GM18909 (cell line): ENCODE results near the gene ZCCHC4.
A peak's percentile ranks its signal among the peaks of the same experiment; 100 is the strongest.

ENCODE experiments used
- ATAC-seq: cut with Tn5 transposase; IDR thresholded peaks from one replicate; pipeline ENCODE4 v1.9.1; 2021; ENCODE audit warnings: mild to moderate bottlenecking; ENCODE audit not compliant: unreplicated experiment, poor library complexity

ZCCHC4 gene

DNA sequence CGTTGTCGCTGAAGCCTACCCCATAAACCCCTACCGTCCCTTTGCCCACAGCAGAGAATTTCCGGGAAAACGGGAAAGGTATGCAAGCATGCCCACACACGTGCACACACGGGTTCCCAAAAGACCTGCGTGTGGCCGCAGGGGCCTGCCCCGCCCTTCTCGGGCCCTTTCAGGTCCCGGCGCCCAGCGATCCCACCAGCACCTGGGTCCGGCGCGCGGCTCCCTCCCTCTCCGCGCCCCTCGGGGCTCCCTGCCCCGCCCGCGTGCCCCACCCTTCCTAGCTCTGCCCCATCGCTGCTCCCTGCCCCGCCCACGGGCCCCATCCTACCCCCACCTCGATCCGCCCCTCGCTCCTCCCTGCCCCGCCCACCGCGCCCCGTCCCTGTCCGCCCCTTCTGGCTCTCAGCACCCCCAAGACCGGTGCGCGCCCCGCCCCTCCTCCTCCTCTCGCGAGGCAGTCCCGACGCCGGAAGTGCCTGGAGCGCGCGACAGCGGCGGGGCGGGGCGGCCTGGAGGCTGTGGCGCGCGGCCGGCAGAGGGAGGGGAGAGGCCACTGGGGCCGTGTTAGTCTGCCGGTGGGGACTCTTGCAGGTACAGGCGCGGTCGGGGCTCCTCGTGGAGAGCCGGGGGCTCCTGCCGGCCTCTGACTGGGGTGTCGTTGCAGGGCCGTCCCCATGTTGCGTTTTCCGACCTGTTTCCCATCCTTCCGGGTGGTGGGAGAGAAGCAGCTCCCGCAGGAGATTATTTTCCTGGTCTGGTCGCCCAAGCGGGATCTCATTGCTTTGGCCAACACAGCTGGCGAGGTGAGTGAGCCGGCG lies 64.4 kb downstream of the ZCCHC4 start, which contains the start of gene ANAPC4:
Gene ANAPC4, plus strand, starts transcription at position 510 of the 818 bp plus-strand sequence. Its CDS starts 165 bp downstream, at position 675.
- ATAC-seq: peak; percentile 97

- ATAC-seq: peak; percentile 1
These were observed 65.2 kb downstream of the ZCCHC4 start for GRCh38 chr4:25377572-25378436.

DNA sequence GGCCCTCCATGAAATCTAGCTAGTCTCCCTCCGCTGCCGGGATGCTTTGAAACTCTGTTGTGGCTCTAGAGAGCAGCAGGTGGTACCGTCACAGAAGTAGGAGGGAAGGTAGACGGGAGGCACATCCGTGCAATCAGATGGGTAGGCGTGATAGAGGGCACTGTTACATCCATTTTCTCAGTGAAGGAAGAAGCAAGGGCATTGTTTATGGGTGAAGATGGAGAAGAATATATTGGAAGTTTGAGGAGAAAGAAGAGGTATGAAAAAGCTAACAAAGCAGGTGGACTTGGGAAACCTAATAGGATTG lies 65.8 kb downstream of the ZCCHC4 start:
- no peak for ATAC-seq

DNA sequence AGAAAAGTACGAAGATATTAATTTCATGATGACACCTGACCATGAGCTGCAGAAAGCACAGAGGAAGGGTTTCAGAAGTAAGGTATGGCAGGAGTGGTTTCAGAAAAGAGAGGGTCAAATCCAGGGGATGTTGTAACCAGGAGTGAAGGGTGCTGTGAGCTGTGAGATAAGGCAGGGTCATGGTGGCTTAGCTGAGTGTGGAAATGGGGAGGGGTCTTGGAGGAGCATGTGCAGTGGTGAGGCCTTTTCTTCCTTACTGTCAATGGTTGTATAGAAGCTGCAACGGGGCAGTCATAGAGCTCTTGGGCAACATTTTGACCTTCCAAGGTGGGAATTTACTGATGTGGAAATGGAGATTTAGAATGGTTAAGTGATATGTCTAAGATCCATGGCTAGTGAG lies 67.0 kb downstream of the ZCCHC4 start:
- no peak for ATAC-seq

- no peak for ATAC-seq
These were observed 71.1 kb downstream of the ZCCHC4 start for GRCh38 chr4:25383647-25384046.

- no peak for ATAC-seq
These were observed 74.4 kb downstream of the ZCCHC4 start for GRCh38 chr4:25386926-25387325.

GRCh38 chr4:25397305-25397704 lies 84.7 kb downstream of the ZCCHC4 start:
- ATAC-seq: no peak

DNA sequence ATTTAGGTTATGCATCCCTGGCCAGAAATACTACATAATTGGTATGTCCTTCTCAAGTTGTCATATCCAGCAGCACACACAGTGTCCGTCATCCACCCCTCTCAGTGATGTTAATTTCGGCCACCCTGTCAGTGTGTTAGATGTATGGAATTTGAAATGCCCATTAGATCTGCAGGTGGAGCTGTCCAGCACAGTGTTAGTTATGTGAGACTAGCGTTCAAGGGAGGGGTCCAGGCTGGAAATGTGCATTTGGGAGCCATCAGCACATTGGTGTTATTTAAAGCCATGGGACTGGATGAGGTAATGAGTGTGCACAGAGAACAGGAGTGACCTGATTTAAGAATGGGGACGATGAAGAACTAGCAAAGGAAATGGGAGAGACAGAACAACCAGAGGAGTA lies 86.9 kb downstream of the ZCCHC4 start:
- no peak for ATAC-seq

DNA sequence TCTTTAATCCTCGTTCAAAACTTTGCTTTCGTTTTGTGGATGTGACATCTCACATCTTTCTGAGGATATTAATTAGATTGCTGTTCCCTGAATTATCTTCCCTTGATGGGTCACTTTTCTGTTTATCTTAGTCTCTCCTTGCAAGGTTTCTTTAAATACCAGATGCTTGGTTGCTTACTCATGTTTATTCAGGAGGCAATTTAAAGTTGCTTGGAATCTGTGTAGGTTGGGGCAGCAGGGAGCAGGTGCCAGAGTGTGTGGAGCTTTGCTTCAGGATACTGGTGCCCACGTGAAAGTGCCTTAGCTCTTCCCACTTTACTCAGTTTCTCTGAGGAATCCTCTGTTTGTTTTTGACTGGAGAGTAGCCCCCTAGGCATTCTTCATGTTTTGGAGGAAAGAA lies 88.5 kb downstream of the ZCCHC4 start:
- no peak for ATAC-seq

GRCh38 chr4:25402521-25402920 lies 89.9 kb downstream of the ZCCHC4 start:
- no peak for ATAC-seq

GRCh38 chr4:25403699-25404098 lies 91.1 kb downstream of the ZCCHC4 start:
- no peak for ATAC-seq

GRCh38 chr4:25405453-25405852 lies 92.9 kb downstream of the ZCCHC4 start:
- no peak for ATAC-seq

DNA sequence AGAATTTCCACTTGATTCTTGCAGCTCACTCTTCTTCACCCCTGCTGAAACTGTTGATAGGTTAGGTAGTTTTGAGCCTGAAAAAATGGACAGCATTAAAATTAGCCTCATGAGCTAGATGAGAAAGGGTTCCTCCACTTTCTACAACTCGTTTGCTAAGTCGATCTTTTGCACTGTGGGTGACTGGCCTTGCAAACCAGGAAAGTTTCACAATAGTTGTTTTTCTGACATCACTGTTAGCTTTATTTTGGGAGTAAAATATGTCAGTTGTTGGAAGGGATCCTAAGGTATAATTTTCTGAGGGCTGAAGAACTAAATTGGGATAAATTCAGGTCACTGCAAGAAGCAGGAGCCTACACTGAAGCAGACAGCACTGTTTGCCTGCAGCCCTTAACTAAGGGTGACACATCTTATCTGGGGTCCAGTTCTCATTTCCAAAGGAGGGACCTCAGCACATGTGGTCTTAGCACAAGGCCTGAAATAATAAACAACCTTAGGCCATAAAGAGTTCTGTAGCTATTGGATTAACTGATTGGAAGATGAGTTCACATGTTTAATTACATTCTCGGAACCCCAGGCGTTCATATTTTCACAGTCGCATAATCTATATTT lies 93.6 kb downstream of the ZCCHC4 start:
- no peak for ATAC-seq

- ATAC-seq: no peak
These were observed 98.4 kb downstream of the ZCCHC4 start for GRCh38 chr4:25410820-25411529.

DNA sequence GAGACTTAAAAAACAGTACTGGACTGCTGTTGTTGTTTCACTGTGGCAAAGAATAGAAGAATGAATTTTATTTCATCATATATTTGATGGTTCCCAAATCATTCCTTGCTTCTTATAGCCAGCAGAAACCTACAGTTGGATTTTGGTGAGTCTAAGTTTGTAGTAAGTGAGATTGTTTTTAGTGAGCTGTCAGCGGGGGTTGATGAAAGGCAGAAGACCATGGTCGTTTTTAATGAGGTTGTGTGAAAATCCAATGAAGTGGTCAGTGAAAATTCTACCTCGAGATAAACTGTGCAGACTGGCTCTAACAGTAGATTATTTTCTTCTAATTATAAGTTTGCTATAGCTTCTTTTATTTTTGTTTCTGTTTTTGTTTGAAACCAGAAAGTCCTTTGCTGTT lies 100.7 kb downstream of the ZCCHC4 start:
- no peak for ATAC-seq

- ATAC-seq: no peak
These were observed 104.4 kb downstream of the ZCCHC4 start for GRCh38 chr4:25417014-25417413.
